SK-N-DZ (cell line): ENCODE results near the gene DEPDC1. TPM values are rescaled to one million over a fixed set of nuclear protein-coding genes. Genes with fewer than 3 reads are reported as not detected.
A peak's percentile ranks its signal among the peaks of the same experiment; 100 is the strongest.
"Not testable (repeated sequence)": the region's sequence is repeated elsewhere in the genome, so short reads cannot be mapped to it uniquely, and the experiment has no call there.

Experiments
- DNase-seq: peaks from one replicate; pipeline ENCODE4 v3.0.0-alpha.2; 2015; ENCODE audit warnings: low spot score
- polyA plus RNA-seq, 2 experiments: library from polyadenylated mRNA; depleted of rRNA; stranded (reverse); fragments of >200 nt; gene quantifications; 2 replicates each; pipeline ENCODE4 v1.2.3, GENCODE V29; 2014

The DEPDC1 gene
- polyA plus RNA-seq (2014; cell fraction: cytosol; rRNA removed) = 24.3 and 38.1 TPM in 2 replicates
- 45.0 and 48.3 TPM in 2 replicates for polyA plus RNA-seq (2014; cell fraction: nucleus; rRNA removed)

GRCh38 chr1:68496680-68497357 lies at the start of gene DEPDC1:
DEPDC1 (minus strand) TSS chr1:68497082; CDS start chr1:68496999, 83 bp downstream.
- peak; percentile 86 for DNase-seq

DNA sequence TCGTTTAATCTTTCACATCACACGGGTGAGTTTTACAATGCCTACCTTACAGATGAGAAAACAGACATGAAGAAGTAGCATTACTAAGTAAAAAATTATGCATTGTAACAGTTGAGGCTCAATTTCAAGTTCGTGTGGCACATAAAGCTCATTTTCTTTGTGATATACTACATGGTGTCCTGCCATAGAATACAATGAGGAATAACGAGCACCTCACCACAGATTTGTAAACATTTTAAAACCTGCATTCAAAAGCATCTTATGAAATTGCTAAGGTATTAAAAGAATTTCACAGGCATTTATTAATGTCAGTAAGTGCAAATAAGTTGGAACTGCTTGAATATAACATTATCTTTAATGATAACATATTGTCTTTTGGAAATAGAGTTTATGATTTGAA lies 47.8 kb upstream of the DEPDC1 start:
- no peak for DNase-seq

GRCh38 chr1:68542586-68542985 lies 45.7 kb upstream of the DEPDC1 start:
- no peak for DNase-seq

DNA sequence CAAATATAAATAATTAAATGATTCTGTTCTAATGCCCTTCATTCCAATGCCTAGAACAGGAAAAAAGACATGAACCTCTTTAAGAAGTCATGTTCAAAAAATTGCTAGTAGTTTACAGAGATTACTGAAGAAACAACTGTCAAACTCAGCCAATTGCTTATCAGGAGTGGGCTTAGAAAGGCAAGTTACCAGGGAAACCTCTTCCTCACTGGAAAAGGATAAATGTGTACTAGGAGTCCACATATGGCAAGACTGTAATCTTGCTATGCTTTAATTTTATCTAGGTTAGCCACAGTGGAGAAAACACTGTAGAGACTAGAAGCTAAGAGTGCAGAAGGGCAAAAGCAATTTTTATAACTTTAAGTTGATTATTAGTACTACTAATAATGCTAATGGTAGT lies 42.1 kb upstream of the DEPDC1 start:
- DNase-seq = no peak

GRCh38 chr1:68528243-68528642 lies 31.4 kb upstream of the DEPDC1 start:
- no peak for DNase-seq

DNA sequence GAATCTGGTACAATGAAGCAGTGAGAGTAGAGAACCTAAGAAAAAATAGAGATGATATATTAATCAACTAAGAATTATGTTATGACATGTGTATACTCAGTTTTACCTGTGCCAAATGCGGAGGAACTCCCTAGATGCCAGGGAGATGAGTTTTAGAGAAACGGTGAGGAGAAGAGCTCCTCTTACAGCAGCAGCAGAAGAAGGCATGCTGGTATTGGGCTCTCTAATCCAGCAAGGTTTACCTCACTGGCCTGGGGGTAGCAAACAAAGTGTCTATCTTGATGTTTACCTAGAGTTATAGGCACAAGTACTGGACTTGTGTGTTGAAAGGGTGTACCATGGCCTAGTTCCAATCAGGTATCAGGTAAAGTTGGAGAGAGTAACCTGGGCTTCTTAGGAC lies 28.9 kb upstream of the DEPDC1 start:
- no peak for DNase-seq

DNA sequence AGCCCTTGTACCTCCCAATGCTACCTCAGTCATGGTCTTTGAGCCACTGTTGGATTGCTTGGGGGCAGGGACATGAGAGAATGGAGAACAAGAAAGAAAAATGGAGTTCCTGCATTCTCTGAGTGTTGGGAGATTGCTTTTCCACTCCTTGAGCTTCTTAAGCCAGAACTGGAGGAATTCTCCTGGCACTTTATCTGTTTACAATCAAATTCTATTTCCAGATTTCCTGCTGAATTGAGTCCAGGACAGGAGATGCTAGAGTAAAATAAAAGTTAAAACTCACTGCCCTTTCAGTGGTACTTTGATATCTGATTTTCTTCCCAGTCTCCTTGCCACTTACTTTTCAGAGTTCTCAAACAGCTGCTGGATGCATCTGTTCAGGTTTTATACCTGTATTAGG lies 24.4 kb upstream of the DEPDC1 start:
- DNase-seq = no peak

DNA sequence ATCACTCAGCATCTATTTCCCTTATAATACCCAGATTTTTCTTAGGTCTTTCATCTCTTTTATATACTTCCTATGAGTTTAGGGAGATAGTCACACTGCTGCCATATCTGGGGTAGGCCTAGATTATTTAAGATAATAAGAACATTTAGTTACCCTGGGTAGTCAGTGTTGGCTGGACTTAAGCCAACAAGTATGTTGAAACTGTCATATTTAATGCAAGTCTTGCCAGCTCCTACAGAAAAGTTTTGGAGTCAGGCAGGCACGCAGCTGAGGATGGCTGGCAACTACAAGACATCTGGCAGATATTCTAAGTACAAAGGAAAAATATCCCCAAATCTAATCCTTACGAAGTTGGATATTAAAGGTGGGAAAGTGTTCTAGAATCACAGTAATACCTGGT lies 19.2 kb upstream of the DEPDC1 start:
- DNase-seq = no peak

DNA sequence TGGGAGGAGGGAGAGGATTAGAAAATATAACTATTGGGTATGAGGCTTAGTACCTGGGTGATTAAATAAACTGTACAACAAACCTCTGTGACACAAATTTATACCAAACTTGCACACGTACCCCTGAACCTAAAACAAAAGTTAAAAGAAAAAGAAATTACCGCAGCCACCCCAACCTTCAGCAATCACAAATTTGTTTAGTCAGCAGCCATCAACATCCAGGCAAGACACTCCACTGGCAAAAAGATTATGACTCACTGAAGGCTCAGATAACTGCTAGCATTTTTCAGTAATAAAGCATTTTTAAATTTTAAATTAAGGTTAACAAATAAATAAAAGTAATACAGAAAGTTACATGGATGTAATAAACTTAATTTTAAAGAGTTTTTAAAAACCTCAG lies 14.4 kb upstream of the DEPDC1 start:
- DNase-seq = no peak

DNA sequence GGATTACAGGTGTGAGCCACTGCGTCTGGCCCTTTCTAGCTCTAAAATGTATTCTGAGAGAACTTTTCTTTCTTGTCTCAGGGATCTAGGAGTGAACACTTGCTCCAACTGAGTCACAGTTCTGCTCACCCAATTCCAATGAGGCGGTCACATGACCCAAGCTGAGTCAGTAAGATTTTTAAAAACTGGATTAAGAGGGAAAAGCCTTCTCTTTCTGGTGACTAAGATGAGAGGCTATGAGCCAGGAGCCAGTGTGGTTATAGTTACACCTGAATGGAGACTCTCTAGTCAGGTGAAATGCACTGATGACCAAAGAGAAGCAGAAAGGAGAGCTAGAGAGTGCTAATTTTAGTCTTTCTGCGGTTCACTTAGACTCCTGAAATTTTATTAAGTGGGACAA lies 9.5 kb upstream of the DEPDC1 start:
- no peak for DNase-seq

GRCh38 chr1:68503085-68503484 lies 6.2 kb upstream of the DEPDC1 start:
- no peak for DNase-seq

- DNase-seq = no peak
Observed at GRCh38 chr1:68497358-68497698, 446 bp upstream of the DEPDC1 start.

GRCh38 chr1:68495968-68496679 lies 758 bp downstream of the DEPDC1 start:
- DNase-seq = peak; percentile 6

DNA sequence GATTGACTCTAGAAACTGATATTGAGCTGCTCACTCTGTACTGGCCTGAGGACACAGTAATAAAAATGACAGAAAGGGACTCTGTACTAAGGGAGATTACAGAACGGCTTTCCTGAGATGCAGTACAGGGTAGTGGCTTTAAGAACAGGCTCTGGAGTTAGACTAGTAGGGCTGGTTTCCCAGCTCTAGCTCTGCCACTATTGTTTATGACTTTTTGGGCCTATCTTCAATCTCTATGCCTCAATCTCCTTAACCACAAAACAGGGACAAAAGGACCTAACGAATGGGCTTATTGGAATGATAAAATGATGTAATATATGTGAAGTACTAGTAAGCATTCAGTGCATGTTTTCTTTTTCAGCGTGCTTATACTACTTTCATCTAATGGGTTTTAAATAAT lies 1.4 kb downstream of the DEPDC1 start:
- DNase-seq = no peak

GRCh38 chr1:68493193-68493592 lies 3.7 kb downstream of the DEPDC1 start:
- DNase-seq = no peak

- not testable (repeated sequence) for DNase-seq
Observed at GRCh38 chr1:68492255-68492654, 4.6 kb downstream of the DEPDC1 start.

DNA sequence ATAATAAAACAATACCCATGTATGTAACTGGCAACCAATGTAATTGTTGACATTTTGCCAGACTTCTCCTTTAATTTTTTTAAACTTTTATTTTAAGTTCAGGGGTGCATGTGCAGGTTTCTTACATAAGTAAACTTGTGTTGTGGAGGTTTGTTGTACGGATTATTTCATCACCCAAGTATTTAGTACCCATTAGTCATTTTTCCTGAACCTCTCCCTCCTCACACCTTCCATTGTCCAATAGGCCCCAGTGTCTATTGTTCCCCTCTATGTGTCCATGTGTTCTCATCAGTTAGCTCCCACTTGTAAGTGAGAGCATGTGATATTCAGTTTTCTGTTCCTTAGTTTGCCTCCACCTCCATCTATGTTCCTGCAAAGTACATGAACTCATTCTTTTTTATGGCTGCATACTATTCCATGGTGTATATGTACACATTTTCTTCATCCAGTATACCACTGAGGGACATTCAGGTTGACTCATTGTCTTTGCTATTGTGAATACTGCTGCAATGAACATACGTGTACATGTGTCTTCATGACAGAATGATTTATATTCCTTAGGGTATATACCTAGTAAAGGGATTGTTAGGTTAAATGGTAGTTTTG lies 6.7 kb downstream of the DEPDC1 start:
- no peak for DNase-seq

- no peak for DNase-seq
Observed at GRCh38 chr1:68485431-68486022, 11.4 kb downstream of the DEPDC1 start.

DNA sequence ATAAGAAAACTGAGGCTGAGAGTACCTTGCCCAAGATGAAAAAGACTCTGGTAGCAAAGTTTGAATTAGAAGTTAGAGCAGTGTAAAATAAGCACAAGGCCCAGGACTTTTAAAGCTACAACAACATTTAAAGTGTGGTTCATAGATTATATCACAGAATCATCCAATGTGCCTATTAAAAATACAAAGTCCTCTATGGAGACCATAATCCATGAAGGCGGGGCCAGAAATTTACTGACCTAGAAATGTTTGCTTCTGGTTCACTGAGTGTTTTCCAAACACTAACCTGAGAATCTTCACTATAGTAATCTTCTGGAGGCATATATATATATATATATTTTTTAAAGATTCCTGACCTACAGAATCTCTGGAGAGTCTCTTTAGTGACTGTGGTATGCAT lies 12.3 kb downstream of the DEPDC1 start:
- no peak for DNase-seq

DNA sequence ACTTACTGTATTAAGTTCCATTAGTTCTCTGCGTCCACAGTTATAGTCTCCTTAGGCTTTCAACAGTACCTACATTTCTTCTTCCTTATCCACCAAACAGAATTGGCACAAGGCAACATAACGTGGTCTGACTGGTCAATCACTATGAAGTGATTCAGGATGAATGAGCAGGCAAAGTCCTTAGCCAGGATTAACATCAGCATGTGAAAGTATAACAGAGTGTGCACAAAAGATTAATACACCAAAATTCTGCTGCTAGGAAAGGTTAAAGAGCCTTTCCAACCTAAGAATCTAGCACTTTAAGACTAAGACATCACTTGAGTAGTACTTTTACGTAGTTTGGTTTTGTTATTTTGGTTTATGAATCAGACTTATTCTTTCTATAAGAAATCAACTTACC lies 15.8 kb downstream of the DEPDC1 start:
- DNase-seq = no peak

GRCh38 chr1:68479501-68479900 lies 17.4 kb downstream of the DEPDC1 start:
- DNase-seq = no peak

GRCh38 chr1:68478662-68479061 lies 18.2 kb downstream of the DEPDC1 start:
- DNase-seq = no peak

DNA sequence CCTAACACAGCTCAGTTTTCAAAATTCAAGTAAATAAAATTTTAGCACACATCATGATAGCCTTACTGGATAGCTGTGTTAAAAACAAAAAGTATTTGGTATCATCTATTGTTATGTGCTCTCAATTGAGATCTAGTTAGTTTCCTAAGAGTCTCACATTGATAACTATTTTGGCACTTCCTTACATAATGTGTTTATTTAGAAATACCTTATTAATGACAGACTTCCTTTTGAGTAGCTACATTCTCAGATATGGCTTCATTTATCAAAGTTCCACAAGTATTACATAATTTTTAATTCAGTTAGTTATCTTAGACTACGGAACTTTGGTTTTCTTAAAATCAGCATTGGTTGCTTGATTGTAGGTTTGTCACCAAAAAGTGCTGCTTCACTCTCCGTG lies 20.3 kb downstream of the DEPDC1 start:
- DNase-seq = not testable (repeated sequence)
